Measurements from ENCODE around the gene PRUNE2. TPM values are rescaled to one million over a fixed set of nuclear protein-coding genes. Genes with fewer than 3 reads are reported as not detected.
A peak's percentile ranks its signal among the peaks of the same experiment; 100 is the strongest.

Gene PRUNE2
- total and polyA plus RNA-seq, 2 experiments from 2014 or later: 0.46 to 4.1 TPM

DNA sequence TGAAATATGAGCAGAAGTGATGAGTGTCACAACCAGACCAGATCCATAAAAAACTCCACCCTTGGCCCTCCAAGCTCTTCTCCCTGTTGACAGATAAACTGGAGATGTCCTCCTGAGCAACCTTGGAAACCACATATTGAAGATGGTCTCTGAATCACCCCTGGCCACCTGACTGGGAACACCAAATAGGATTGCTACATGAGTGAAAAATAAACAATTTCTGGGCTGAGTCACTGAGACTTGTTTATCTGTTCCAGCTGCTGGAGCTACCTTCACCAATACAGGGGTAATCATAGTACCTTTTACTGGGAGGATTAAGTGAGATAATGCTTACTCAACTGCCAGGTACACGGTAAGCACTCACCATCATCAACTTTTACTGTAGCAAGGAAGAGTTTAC is 88.4 kb downstream of the PRUNE2 start:
- Histone ChIP-seq H3K4me3 (no peak overlapping the region), H2AFZ (no peak overlapping the region), H3K9me3 (ENCODE audit: low read depth) (no peaks in the 10 kb centered on the region), H3K4me1 (ENCODE audit: insufficient read depth) (peaks cover 6% of the 10 kb centered on the region), H3K9me2 (replicated peaks; ENCODE audit: insufficient read depth) (no peaks in the 10 kb centered on the region), H3K36me3 (replicated peaks; ENCODE audit: insufficient read depth, low read depth) (no peaks in the 10 kb centered on the region), H3K4me2 (no peak overlapping the region), H4K20me1 (ENCODE audit: insufficient read depth, poor library complexity, severe bottlenecking) (no peaks in the 10 kb centered on the region), H3K27me3 (no peaks in the 10 kb centered on the region), H3K27ac (peak overlapping the region; percentile 83), H3K79me2 (no peaks in the 10 kb centered on the region)
- 57% methylated on average over 1 of the region's 1 CpG for WGBS (ENCODE audit: low lambda C conversion rate, missing lambda C conversion rate)
- peak; percentile 49 for DNase-seq (ENCODE audit: low spot score)
- no peak for TF ChIP-seq EZH2 (IDR thresholded peaks at IDR 0.05; ENCODE audit: borderline replicate concordance)
- TF ChIP-seq, protein P1, sequence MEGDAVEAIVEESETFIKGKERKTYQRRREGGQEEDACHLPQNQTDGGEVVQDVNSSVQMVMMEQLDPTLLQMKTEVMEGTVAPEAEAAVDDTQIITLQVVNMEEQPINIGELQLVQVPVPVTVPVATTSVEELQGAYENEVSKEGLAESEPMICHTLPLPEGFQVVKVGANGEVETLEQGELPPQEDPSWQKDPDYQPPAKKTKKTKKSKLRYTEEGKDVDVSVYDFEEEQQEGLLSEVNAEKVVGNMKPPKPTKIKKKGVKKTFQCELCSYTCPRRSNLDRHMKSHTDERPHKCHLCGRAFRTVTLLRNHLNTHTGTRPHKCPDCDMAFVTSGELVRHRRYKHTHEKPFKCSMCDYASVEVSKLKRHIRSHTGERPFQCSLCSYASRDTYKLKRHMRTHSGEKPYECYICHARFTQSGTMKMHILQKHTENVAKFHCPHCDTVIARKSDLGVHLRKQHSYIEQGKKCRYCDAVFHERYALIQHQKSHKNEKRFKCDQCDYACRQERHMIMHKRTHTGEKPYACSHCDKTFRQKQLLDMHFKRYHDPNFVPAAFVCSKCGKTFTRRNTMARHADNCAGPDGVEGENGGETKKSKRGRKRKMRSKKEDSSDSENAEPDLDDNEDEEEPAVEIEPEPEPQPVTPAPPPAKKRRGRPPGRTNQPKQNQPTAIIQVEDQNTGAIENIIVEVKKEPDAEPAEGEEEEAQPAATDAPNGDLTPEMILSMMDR (IDR thresholded peaks at IDR 0.05; ENCODE audit: poor library complexity): no peak
- no peak for TF ChIP-seq EZH2phosphoT487 (IDR thresholded peaks at IDR 0.05; ENCODE audit: low read depth, severe bottlenecking, unreplicated experiment)

DNA sequence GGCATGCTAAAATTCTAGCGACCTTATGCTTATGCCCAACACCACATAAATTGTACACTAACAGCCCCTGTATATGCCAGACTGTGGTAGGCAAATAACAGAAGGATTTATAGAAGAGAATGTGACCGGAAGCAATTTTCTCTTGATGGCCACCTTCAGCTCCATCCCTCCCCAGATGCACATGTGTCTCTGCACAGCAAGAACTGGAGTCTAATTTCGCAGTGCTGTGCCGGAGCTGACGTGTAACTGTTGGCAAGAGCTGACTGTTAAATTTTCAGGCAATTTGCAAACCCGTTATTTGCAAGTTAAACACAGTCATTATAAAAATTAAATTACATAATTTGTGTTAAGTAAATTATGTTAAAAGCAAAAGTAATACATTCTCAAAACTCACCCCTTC is 93.3 kb downstream of the PRUNE2 start:
- H3K4me1 ChIP-seq (ENCODE audit: insufficient read depth): peaks cover under 1% of the 10 kb centered on the region
- H3K36me3 ChIP-seq (replicated peaks; ENCODE audit: insufficient read depth, low read depth): no peaks in the 10 kb centered on the region
- no peak overlapping the region for H3K27ac ChIP-seq
- no peaks in the 10 kb centered on the region for H3K9me2 ChIP-seq (replicated peaks; ENCODE audit: insufficient read depth)
- no peak for DNase-seq (ENCODE audit: low spot score)
- no peaks in the 10 kb centered on the region for H3K79me2 ChIP-seq
- 76% methylated on average over 6 of the region's 6 CpGs for WGBS (ENCODE audit: low lambda C conversion rate, missing lambda C conversion rate)
- H3K27me3 ChIP-seq: peaks cover 2% of the 10 kb centered on the region
- no peaks in the 10 kb centered on the region for H3K9me3 ChIP-seq (ENCODE audit: low read depth)
- H3K4me3 ChIP-seq: no peak overlapping the region
- H4K20me1 ChIP-seq (ENCODE audit: insufficient read depth, poor library complexity, severe bottlenecking): no peaks in the 10 kb centered on the region
- no peak overlapping the region for H2AFZ ChIP-seq
- TF ChIP-seq, protein P1 (IDR thresholded peaks at IDR 0.05; ENCODE audit: poor library complexity): no peak
- no peak overlapping the region for H3K4me2 ChIP-seq

DNA sequence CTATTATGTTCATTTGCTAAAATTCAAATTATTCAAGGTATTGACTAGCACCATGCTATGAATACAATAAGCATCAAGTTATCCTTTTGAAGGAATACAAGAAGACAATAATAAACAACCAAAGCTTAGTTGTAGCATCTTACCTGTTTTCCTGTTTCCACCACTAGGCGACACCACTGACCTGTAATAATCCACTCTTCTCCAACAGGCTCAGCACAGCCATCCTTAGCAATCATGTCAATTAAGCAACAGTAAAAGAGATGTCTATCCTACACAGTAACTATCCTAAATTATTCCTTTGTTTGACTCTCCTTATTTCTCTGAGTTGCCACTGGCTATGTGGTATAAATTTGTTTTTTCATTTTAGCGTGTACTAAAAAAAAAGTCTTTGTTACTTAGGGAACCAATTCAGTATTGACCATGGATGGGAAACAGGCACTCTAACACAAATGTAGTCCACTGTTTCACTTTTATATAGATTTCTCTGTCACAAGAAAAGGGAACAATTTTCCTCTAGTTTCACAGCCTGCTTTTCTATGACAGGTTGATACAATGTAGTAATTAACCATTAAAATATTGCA is 95.4 kb downstream of the PRUNE2 start:
- 26% methylated on average over 2 of the region's 2 CpGs for WGBS (ENCODE audit: low lambda C conversion rate, missing lambda C conversion rate)

More for the DNA sequence above, 95.4 kb downstream of the PRUNE2 start:
- Histone ChIP-seq H3K4me3 (no peak overlapping the region), H3K79me2 (no peaks in the 10 kb centered on the region), H4K20me1 (ENCODE audit: insufficient read depth, poor library complexity, severe bottlenecking) (no peaks in the 10 kb centered on the region), H3K36me3 (replicated peaks; ENCODE audit: insufficient read depth, low read depth) (no peaks in the 10 kb centered on the region), H3K27me3 (peaks cover 2% of the 10 kb centered on the region), H2AFZ (no peak overlapping the region), H3K9me2 (replicated peaks; ENCODE audit: insufficient read depth) (no peaks in the 10 kb centered on the region), H3K27ac (no peak overlapping the region), H3K4me2 (no peak overlapping the region), H3K9me3 (ENCODE audit: low read depth) (no peaks in the 10 kb centered on the region), H3K4me1 (ENCODE audit: insufficient read depth) (no peaks in the 10 kb centered on the region)
- DNase-seq (ENCODE audit: low spot score): peak; percentile 77
- TF ChIP-seq, protein P1 (IDR thresholded peaks at IDR 0.05; ENCODE audit: poor library complexity): peak; percentile 90
- no peak for TF ChIP-seq EZH2 (IDR thresholded peaks at IDR 0.05; ENCODE audit: borderline replicate concordance)

Measured in hepatocyte (in vitro differentiated cells).